Coronary artery (tissue), 2 donors: ENCODE measurements around the gene RUSC2.
"Not testable (repeated sequence)": the region's sequence is repeated elsewhere in the genome, so short reads cannot be mapped to it uniquely, and the experiment has no call there.

Experiments
- DNase-seq: peaks from one replicate; pipeline ENCODE4 v3.0.0-alpha.2; 2017; ENCODE audit warnings: low spot score
- H3K27ac ChIP-seq, 2 donors: fragments of 200-600 bp; sonication (generic); one replicate each; pipeline ENCODE4 v1.5.1; 2016 to 2019
- H3K4me3 ChIP-seq: fragments of 200-600 bp; sonication (generic); 2 replicates; pipeline ENCODE4 v1.5.1; 2016; ENCODE audit warnings: mild to moderate bottlenecking, moderate library complexity
- CTCF ChIP-seq: fragments of 200-600 bp; sonication (generic); IDR thresholded peaks from one replicate; pipeline ENCODE4 v1.5.1; 2019; ENCODE audit warnings: antibody characterized with exemption

RUSC2 gene

DNA sequence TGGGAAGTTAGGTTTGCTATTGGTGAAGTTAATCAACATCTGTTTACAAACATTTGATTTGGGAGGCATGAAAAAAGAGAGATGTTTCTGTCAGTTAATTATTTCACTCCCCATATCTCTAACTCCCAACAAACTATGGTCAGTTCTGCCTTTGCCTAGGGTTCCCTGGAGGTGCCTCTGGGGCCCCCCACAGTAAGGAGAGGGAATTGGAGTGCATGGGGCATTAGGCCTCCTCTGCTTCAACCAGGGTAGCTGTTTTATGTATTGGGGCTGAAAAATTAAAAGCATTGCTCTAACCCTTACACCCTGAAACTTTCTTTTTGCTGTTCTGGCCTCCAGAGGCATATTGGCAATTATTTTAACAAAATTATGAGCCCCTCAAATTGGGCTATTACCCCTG lies 32.3 kb downstream of the RUSC2 start:
- no peak overlapping the region for H3K4me3 ChIP-seq
- DNase-seq: no peak
- peak overlapping the region; percentile 90 to 94 for H3K27ac ChIP-seq

GRCh38 chr9:35522700-35523099 lies 32.8 kb downstream of the RUSC2 start:
- peak overlapping the region; percentile 90 to 94 for H3K27ac ChIP-seq
- DNase-seq: no peak
- no peak for TF ChIP-seq CTCF
- no peak overlapping the region for H3K4me3 ChIP-seq

More for the DNA sequence above, 32.3 kb downstream of the RUSC2 start:
- no peak for TF ChIP-seq CTCF

DNA sequence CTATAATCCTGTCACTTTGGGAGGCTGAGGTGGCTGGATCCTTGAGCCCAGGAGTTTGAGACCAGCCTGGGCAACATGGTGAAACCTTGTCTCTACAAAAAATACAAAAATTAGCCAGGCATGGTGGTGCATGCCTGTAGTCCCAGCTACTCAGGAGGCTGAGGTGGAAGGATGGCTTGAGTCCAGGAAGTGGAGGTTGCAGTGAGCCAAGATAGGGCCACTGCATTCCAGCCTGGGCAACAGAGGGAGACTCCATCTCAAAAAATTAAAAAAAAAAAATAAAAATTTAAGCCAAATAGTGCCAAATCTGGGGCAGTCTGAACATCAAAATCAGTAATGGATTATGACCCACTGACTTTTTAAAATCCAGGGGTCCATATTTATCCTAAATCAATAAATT lies 33.6 kb downstream of the RUSC2 start:
- not testable (repeated sequence) for DNase-seq, H3K4me3 ChIP-seq
- peak overlapping the region; percentile 58 to 90 for H3K27ac ChIP-seq

GRCh38 chr9:35526087-35526801 lies 36.3 kb downstream of the RUSC2 start:
- TF ChIP-seq CTCF: no peak
- DNase-seq: no peak

DNA sequence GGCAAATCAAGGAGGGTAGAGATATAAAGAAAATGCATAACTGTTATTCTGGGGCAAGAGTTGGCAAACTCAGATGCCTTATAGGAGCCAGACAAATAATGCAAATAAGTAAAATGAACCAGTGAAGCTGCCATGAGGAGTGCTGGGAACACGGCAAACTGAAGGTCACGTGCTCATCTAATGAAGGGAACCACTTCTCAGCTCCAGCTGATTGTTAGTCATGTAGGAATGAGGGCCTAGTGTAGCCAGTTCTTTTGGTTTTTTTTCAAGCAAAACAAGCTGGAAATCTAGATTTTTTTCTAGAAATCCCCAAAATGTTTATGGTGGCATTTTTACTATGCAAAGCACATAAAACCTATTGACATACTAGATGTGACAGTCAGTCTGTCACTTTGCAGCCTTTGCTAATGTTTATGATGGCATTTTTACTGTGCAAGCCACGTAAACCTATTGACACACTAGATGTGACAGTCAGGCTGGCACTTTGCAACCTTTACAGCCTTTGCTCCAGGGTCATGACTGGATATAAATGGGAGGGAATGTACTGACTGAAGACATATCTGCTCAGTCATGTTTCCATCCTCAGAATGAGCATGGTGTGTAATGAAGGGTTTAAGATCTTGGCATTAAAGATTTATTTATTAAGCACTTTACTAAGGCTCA lies 39.4 kb downstream of the RUSC2 start:
- no peak for DNase-seq
- Histone ChIP-seq H3K27ac (peak overlapping the region; percentile 35 to 50), H3K4me3 (no peak overlapping the region)
- TF ChIP-seq CTCF: no peak

More at GRCh38 chr9:35526087-35526801, 36.3 kb downstream of the RUSC2 start:
- peak overlapping the region; percentile 62 to 71 for H3K27ac ChIP-seq
- H3K4me3 ChIP-seq: peak overlapping the region; percentile 4

DNA sequence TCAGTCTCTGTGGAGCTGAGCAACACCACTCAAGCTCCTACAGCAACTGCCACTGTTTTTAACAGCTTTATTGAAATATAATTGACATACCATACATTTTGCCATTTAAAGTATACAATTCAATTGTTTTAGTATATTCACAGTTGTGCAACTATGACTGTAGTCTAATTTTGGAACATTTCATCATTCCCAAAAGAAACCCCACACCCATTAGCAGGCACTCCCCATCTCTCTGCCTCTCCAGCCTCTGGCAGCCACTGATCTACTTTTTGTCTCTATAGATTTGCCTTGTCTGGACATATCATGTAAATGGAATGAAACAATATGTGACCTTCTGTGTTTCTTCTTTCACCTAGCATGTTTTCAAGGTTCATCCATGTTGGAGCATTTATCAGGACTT lies 43.5 kb downstream of the RUSC2 start:
- DNase-seq: no peak
- no peak for TF ChIP-seq CTCF
- Histone ChIP-seq H3K27ac (no peak overlapping the region), H3K4me3 (no peak overlapping the region)

GRCh38 chr9:35534921-35535320 lies 45.0 kb downstream of the RUSC2 start:
- not testable (repeated sequence) for DNase-seq, H3K4me3 ChIP-seq
- peak overlapping the region in 1 of 2 donors; percentile 31 for H3K27ac ChIP-seq

- DNase-seq: no peak
- H3K27ac ChIP-seq: peak overlapping the region; percentile 90 to 95
- peak overlapping the region; percentile 71 for H3K4me3 ChIP-seq
- TF ChIP-seq CTCF: no peak
These were observed 48.0 kb downstream of the RUSC2 start for GRCh38 chr9:35537913-35538312.
